Testis (tissue), 2 donors: Measurements from ENCODE around the gene SYNPO2L.

Experiments
- POLR2A ChIP-seq: fragments of 450-650 bp; IDR thresholded peaks from one replicate; pipeline ENCODE4 v1.6.1; 2017; ENCODE audit warnings: antibody characterized with exemption, mild to moderate bottlenecking, moderate library complexity
- TF ChIP-seq, protein P1 (sequence below), 3 experiments: fragments of 450-650 bp in 2 of 3; fragments of 200-600 bp in 1 of 3; sonication (generic) in 1 of 3; IDR thresholded peaks; one replicate each; pipeline ENCODE4 v1.5.1; 2016 to 2019; ENCODE audit warnings: antibody characterized with exemption in 3 of 3, mild to moderate bottlenecking in 2 of 3, moderate library complexity in 1 of 3

DNA sequence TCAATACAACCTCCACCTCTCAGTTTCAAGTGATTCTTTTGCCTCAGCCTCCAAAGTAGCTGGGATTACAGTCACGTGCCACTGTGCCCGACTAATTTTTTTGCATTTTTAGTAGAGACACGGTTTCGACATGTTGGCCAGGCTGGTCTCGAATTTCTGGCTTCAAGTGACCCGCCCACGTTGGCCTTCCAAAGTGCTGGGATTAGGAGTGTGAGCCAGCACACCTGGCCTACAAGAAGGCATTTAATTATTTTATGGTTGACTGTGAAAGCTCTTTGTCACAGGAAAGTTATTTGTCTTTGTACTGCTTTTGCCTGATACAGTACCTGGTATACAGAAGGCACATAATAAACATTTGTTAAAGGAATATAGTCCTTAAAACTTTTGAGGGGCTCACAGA lies 27.4 kb downstream of the SYNPO2L start:
- TF ChIP-seq, protein P1, sequence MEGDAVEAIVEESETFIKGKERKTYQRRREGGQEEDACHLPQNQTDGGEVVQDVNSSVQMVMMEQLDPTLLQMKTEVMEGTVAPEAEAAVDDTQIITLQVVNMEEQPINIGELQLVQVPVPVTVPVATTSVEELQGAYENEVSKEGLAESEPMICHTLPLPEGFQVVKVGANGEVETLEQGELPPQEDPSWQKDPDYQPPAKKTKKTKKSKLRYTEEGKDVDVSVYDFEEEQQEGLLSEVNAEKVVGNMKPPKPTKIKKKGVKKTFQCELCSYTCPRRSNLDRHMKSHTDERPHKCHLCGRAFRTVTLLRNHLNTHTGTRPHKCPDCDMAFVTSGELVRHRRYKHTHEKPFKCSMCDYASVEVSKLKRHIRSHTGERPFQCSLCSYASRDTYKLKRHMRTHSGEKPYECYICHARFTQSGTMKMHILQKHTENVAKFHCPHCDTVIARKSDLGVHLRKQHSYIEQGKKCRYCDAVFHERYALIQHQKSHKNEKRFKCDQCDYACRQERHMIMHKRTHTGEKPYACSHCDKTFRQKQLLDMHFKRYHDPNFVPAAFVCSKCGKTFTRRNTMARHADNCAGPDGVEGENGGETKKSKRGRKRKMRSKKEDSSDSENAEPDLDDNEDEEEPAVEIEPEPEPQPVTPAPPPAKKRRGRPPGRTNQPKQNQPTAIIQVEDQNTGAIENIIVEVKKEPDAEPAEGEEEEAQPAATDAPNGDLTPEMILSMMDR (IDR thresholded peaks at IDR 0.05) = no peak
- TF ChIP-seq POLR2A = no peak
